B cell (primary cell): Measurements from ENCODE around the gene SYNE1.
"Not testable (repeated sequence)": the region's sequence is repeated elsewhere in the genome, so short reads cannot be mapped to it uniquely, and the experiment has no call there.

Experiments
- CTCF ChIP-seq: fragments of 200-600 bp; IDR thresholded peaks from one replicate; pipeline ENCODE4 v1.8.0; 2022; ENCODE audit warnings: antibody characterized with exemption, mild to moderate bottlenecking
- EZH2 ChIP-seq: IDR thresholded peaks from 2 replicates; pipeline ENCODE4 v1.6.1; 2012; ENCODE audit warnings: borderline replicate concordance, low read depth, mild to moderate bottlenecking, moderate library complexity, low read length; ENCODE audit not compliant: insufficient read depth, poor library complexity, severe bottlenecking

GRCh38 chr6:152495456-152495855 is 141.7 kb downstream of the SYNE1 start:
- not testable (repeated sequence) for TF ChIP-seq EZH2, CTCF
